Neural progenitor cell (in vitro differentiated cells): ENCODE measurements around the gene ANKRD66. TPM values are rescaled to one million over a fixed set of nuclear protein-coding genes. Genes with fewer than 3 reads are reported as not detected.
A peak's percentile ranks its signal among the peaks of the same experiment; 100 is the strongest.
"Not testable (repeated sequence)": the region's sequence is repeated elsewhere in the genome, so short reads cannot be mapped to it uniquely, and the experiment has no call there.

Experiments
- DNase-seq: peaks from one replicate; pipeline ENCODE4 v3.0.0-alpha.2; 2016; ENCODE audit warnings: low spot score
- H2AFZ ChIP-seq: fragments of 200-600 bp; sonication (generic); replicated peaks from 2 replicates; pipeline ENCODE4 v1.6.1; 2016; ENCODE audit warnings: antibody characterized with exemption
- H3F3A ChIP-seq: fragments of 200-600 bp; sonication (generic); 2 replicates; pipeline ENCODE4 v1.6.1; 2016; ENCODE audit warnings: antibody characterized with exemption, low read depth
- H3K27ac ChIP-seq: fragments of 200-600 bp; sonication (generic); 2 replicates; pipeline ENCODE4 v1.5.1; 2016; ENCODE audit warnings: mild to moderate bottlenecking
- H3K27me3 ChIP-seq: fragments of 200-600 bp; sonication (generic); 2 replicates; pipeline ENCODE4 v1.6.1; 2016; ENCODE audit warnings: mild to moderate bottlenecking, moderate library complexity
- H3K36me3 ChIP-seq: fragments of 200-600 bp; sonication (generic); 2 replicates; pipeline ENCODE4 v1.5.1; 2016
- H3K4me1 ChIP-seq: fragments of 200-600 bp; sonication (generic); 2 replicates; pipeline ENCODE4 v1.6.1; 2016; ENCODE audit warnings: mixed run types
- H3K4me2 ChIP-seq: fragments of 200-600 bp; sonication (generic); 2 replicates; pipeline ENCODE4 v1.6.1; 2016
- H3K4me3 ChIP-seq: fragments of 200-600 bp; sonication (generic); 2 replicates; pipeline ENCODE4 v1.5.1; 2016
- H3K79me2 ChIP-seq: fragments of 200-600 bp; sonication (generic); 2 replicates; pipeline ENCODE4 v1.6.1; 2016; ENCODE audit warnings: low read depth
- H3K9ac ChIP-seq: fragments of 200-600 bp; sonication (generic); 2 replicates; pipeline ENCODE4 v1.6.1; 2016
- H3K9me3 ChIP-seq: fragments of 200-600 bp; sonication (generic); 2 replicates; pipeline ENCODE4 v1.5.1; 2016; ENCODE audit warnings: low read depth
- H4K20me1 ChIP-seq: fragments of 200-600 bp; sonication (generic); 2 replicates; pipeline ENCODE4 v1.6.1; 2016; ENCODE audit warnings: low read depth
- H3K27ac Mint-ChIP-seq: 3 replicates; pipeline ENCODE4 v1.8.0; 2021; ENCODE audit warnings: mixed read lengths
- H3K27me3 Mint-ChIP-seq: 2 replicates; pipeline ENCODE4 v1.8.0; 2022; ENCODE audit warnings: low read depth, mild to moderate bottlenecking, inconsistent platforms, moderate library complexity, mixed read lengths; ENCODE audit not compliant: insufficient read depth
- H3K36me3 Mint-ChIP-seq: 3 replicates; pipeline ENCODE4 v1.8.0; 2021; ENCODE audit warnings: mixed read lengths
- H3K4me1 Mint-ChIP-seq: 3 replicates; pipeline ENCODE4 v1.8.0; 2021; ENCODE audit warnings: mixed read lengths
- H3K4me3 Mint-ChIP-seq: 3 replicates; pipeline ENCODE4 v1.8.0; 2021; ENCODE audit warnings: mild to moderate bottlenecking, moderate library complexity, mixed read lengths
- H3K9me3 Mint-ChIP-seq: 3 replicates; pipeline ENCODE4 v1.8.0; 2020; ENCODE audit warnings: mixed read lengths
- EZH2 ChIP-seq: fragments of 200-600 bp; sonication (generic); IDR thresholded peaks from 2 replicates; pipeline ENCODE4 v1.6.1; 2017; ENCODE audit warnings: antibody characterized with exemption, mild to moderate bottlenecking, moderate library complexity
- EZH2phosphoT487 ChIP-seq: fragments of 200-600 bp; sonication (generic); IDR thresholded peaks from 2 replicates; pipeline ENCODE4 v1.6.1; 2017; ENCODE audit warnings: antibody characterized with exemption
- total RNA-seq: library from RNA; depleted of rRNA; stranded (reverse); fragments of >200 nt; gene quantifications from 2 replicates; pipeline ENCODE4 v1.2.3, GENCODE V29; 2015; ENCODE audit warnings: low replicate concordance
- TF ChIP-seq, protein P1 (sequence below): fragments of 200-600 bp; sonication (generic); IDR thresholded peaks from 2 replicates; pipeline ENCODE4 v1.5.1; 2017; ENCODE audit warnings: antibody characterized with exemption, mild to moderate bottlenecking

The ANKRD66 gene
- total RNA-seq, 1 donor from 2014 or later, result not detected

DNA sequence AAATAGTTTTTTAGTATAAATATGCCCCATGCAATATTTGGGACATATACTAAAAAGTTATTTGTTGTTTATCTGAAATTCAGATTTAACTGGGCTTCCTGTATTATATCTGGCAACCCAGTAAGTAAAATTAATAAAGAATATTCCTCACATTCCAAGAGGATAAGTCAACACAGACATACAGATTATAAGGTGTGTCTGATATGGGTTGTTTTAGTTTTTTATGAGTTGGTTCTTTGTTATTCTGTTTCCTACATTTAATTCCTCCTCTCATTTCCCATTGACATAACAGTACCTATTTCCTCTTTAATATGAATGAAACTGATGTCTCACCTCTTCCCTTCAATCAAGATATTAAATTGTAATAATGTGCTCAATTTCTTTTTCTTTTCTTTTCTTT lies 9.8 kb upstream of the ANKRD66 start:
- no peak overlapping the region for H3K27ac Mint-ChIP-seq
- H3K27me3 Mint-ChIP-seq, result peaks cover 26% of the 10 kb centered on the region
- H3K27me3 ChIP-seq, result peaks cover 35% of the 10 kb centered on the region
- H3K4me3 ChIP-seq, result no peak overlapping the region
- H3K27ac ChIP-seq, result no peak overlapping the region
- peaks cover 17% of the 10 kb centered on the region for H3F3A ChIP-seq
- peak overlapping the region; percentile 23 for H3K4me3 Mint-ChIP-seq
- H3K79me2 ChIP-seq, result no peaks in the 10 kb centered on the region
- H3K9me3 ChIP-seq, result no peaks in the 10 kb centered on the region
- no peaks in the 10 kb centered on the region for H3K4me1 ChIP-seq
- no peak overlapping the region for H2AFZ ChIP-seq
- H3K9me3 Mint-ChIP-seq, result no peaks in the 10 kb centered on the region
- no peak overlapping the region for H3K4me2 ChIP-seq
- no peak overlapping the region for H3K9ac ChIP-seq
- H3K4me1 Mint-ChIP-seq, result peaks cover 6% of the 10 kb centered on the region
- no peaks in the 10 kb centered on the region for H3K36me3 Mint-ChIP-seq
- no peaks in the 10 kb centered on the region for H3K36me3 ChIP-seq
- H4K20me1 ChIP-seq, result no peaks in the 10 kb centered on the region
- DNase-seq, result no peak
- TF ChIP-seq EZH2 (no peak), EZH2phosphoT487 (no peak)
- TF ChIP-seq, protein P1, sequence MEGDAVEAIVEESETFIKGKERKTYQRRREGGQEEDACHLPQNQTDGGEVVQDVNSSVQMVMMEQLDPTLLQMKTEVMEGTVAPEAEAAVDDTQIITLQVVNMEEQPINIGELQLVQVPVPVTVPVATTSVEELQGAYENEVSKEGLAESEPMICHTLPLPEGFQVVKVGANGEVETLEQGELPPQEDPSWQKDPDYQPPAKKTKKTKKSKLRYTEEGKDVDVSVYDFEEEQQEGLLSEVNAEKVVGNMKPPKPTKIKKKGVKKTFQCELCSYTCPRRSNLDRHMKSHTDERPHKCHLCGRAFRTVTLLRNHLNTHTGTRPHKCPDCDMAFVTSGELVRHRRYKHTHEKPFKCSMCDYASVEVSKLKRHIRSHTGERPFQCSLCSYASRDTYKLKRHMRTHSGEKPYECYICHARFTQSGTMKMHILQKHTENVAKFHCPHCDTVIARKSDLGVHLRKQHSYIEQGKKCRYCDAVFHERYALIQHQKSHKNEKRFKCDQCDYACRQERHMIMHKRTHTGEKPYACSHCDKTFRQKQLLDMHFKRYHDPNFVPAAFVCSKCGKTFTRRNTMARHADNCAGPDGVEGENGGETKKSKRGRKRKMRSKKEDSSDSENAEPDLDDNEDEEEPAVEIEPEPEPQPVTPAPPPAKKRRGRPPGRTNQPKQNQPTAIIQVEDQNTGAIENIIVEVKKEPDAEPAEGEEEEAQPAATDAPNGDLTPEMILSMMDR, result no peak

DNA sequence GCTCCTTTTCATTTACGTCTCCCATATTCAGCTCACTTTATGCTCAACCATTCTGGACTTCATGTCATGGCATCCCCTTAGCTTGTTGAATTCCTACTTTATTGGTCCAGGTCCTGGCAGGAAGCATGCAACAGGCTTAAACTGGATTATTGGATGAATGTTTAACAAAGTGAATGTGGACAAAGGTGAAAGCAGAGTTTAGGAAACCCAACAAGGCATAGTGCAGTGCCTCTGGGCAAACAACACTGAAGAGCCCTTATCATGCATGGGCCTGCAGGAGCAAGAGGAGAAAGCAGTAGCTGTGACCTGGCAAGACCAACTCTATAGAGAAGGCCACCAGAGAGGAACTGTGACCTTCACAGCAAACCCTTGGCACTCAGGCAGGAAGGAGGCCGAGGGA lies 5.3 kb upstream of the ANKRD66 start:
- DNase-seq, result no peak
- no peak overlapping the region for H3K27ac Mint-ChIP-seq
- peaks cover 6% of the 10 kb centered on the region for H3K27me3 Mint-ChIP-seq
- H3K79me2 ChIP-seq, result no peaks in the 10 kb centered on the region
- no peak overlapping the region for H3K4me3 ChIP-seq
- no peaks in the 10 kb centered on the region for H3K9me3 Mint-ChIP-seq
- no peaks in the 10 kb centered on the region for H3K9me3 ChIP-seq
- H4K20me1 ChIP-seq, result no peaks in the 10 kb centered on the region
- H3K4me2 ChIP-seq, result no peak overlapping the region
- H3K36me3 Mint-ChIP-seq, result no peaks in the 10 kb centered on the region
- H3K9ac ChIP-seq, result no peak overlapping the region
- no peak overlapping the region for H2AFZ ChIP-seq
- H3K4me1 Mint-ChIP-seq, result no peaks in the 10 kb centered on the region
- peaks cover 13% of the 10 kb centered on the region for H3K27me3 ChIP-seq
- no peak for TF ChIP-seq EZH2
- no peaks in the 10 kb centered on the region for H3F3A ChIP-seq
- no peak overlapping the region for H3K4me3 Mint-ChIP-seq
- H3K36me3 ChIP-seq, result no peaks in the 10 kb centered on the region
- H3K4me1 ChIP-seq, result no peaks in the 10 kb centered on the region
- no peak overlapping the region for H3K27ac ChIP-seq

DNA sequence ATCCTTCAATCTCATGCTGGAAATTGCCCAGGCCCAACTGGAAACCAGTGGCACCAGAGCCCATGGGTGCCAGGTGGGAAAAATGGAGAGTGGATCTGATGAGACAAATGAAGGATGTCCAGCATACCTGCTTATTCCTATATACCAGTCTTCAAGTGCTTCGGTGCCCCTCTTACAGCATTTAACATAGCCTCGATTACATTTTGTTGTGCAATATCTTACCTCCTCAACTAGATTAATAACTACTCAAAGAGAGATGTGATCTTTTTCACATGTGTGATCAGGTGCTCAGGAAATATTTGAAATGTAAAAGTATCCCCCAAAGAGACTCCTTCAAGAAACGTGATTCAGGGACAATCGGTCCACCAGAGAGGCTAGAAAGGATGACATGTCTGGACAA lies 4.8 kb upstream of the ANKRD66 start:
- Mint-ChIP-seq H3K4me1 (no peaks in the 10 kb centered on the region), H3K9me3 (no peaks in the 10 kb centered on the region), H3K27ac (no peak overlapping the region), H3K27me3 (peaks cover 4% of the 10 kb centered on the region), H3K36me3 (no peaks in the 10 kb centered on the region), H3K4me3 (no peak overlapping the region)
- no peaks in the 10 kb centered on the region for H3K36me3 ChIP-seq
- H3K79me2 ChIP-seq, result no peaks in the 10 kb centered on the region
- no peaks in the 10 kb centered on the region for H3K4me1 ChIP-seq
- TF ChIP-seq, protein P1, result no peak
- TF ChIP-seq EZH2, result no peak
- no peak for TF ChIP-seq EZH2phosphoT487
- no peak overlapping the region for H3K4me2 ChIP-seq
- DNase-seq, result no peak
- no peak overlapping the region for H3K4me3 ChIP-seq
- H3K27me3 ChIP-seq, result peaks cover 9% of the 10 kb centered on the region
- H3K9ac ChIP-seq, result no peak overlapping the region
- no peaks in the 10 kb centered on the region for H3F3A ChIP-seq
- H3K9me3 ChIP-seq, result no peaks in the 10 kb centered on the region
- no peak overlapping the region for H3K27ac ChIP-seq
- H4K20me1 ChIP-seq, result no peaks in the 10 kb centered on the region
- H2AFZ ChIP-seq, result no peak overlapping the region

DNA sequence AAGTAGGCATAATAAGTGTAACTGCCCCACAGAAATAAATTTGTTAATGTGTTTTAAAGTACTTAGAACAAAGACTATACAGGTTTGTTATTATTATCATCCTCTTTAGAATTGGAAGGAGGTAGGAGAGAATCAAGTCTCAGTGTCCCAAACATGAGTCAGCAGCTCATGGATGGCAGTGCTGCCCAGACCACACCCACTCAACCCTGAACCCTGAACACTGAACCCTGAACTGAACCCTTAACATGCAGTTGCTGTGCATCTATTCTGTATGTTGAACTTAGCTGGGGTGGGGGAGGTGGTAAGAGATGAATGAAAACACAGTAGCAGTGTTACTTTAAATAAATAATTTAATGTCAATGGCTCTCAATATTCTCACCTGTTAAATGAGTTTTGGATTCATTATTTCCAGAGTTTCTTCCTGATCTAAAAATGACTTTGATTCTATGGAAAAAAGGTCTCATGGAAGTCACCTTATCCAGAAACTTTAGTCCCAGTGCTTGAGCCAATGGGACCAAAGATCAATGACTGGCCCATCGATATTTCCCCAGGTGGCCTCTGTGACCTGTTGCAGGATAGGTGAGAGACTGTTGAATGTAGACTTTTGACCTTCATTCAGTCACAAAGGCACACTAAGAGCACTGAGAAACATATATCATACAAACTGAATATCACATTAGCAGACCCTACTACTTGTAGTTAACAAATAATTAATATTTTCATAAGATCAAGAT lies 3.1 kb upstream of the ANKRD66 start:
- Mint-ChIP-seq H3K9me3 (no peaks in the 10 kb centered on the region), H3K4me1 (no peaks in the 10 kb centered on the region), H3K27ac (no peak overlapping the region), H3K27me3 (no peaks in the 10 kb centered on the region), H3K4me3 (no peak overlapping the region), H3K36me3 (no peaks in the 10 kb centered on the region)
- TF ChIP-seq EZH2phosphoT487 (no peak), EZH2 (no peak)
- TF ChIP-seq, protein P1, result no peak
- no peak overlapping the region for H3K4me3 ChIP-seq
- no peaks in the 10 kb centered on the region for H3F3A ChIP-seq
- no peaks in the 10 kb centered on the region for H4K20me1 ChIP-seq
- H3K4me1 ChIP-seq, result no peaks in the 10 kb centered on the region
- no peak for DNase-seq
- no peak overlapping the region for H3K4me2 ChIP-seq
- H3K79me2 ChIP-seq, result no peaks in the 10 kb centered on the region
- H3K36me3 ChIP-seq, result no peaks in the 10 kb centered on the region
- no peaks in the 10 kb centered on the region for H3K9me3 ChIP-seq
- H2AFZ ChIP-seq, result no peak overlapping the region
- no peak overlapping the region for H3K27ac ChIP-seq
- no peaks in the 10 kb centered on the region for H3K27me3 ChIP-seq
- H3K9ac ChIP-seq, result no peak overlapping the region

DNA sequence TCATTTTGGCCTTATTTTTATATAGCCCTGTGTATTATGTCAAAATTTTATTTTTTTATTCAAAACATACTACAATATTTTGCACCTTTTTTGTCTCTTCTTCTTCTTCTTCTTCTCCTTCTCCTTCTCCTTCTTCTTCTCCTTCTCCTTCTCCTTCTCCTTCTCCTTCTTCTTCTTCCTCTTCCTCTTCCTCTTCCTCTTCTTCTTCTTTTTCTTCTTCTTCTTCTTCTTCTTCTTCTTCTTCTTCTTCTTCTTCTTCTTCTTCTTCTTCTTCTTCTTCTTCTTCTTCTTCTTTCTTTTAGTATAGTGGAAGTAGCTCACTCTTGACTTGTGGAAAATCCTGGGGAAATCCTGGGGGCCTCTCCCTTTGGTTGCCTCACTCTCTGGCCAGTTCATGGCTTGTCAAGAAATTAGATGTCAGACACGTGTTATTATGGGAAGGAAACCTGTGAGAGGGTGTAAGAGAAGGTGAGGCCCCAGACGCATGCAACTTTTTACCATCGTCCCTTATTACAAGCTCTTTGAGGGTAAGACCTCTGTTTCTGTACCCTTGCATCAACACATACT lies 2.5 kb upstream of the ANKRD66 start:
- not testable (repeated sequence) for H3K4me3 ChIP-seq, H3K27ac ChIP-seq, H3K4me1 ChIP-seq, H3K9me3 ChIP-seq, H3F3A ChIP-seq, H3K4me1 Mint-ChIP-seq, H3K79me2 ChIP-seq, H3K4me3 Mint-ChIP-seq, H3K9me3 Mint-ChIP-seq, H3K36me3 ChIP-seq, H3K36me3 Mint-ChIP-seq, H2AFZ ChIP-seq, H3K27me3 ChIP-seq, H3K27ac Mint-ChIP-seq, H3K27me3 Mint-ChIP-seq, DNase-seq, H4K20me1 ChIP-seq, H3K9ac ChIP-seq, H3K4me2 ChIP-seq
